NCI-H510A (cell line): ENCODE measurements around the gene ENSA.
"Not testable (repeated sequence)": the region's sequence is repeated elsewhere in the genome, so short reads cannot be mapped to it uniquely, and the experiment has no call there.

Source experiments
- DNase-seq: peaks from one replicate; lab custom pipeline; 2025; lab: John Stamatoyannopoulos, UW

ENSA gene

GRCh38 chr1:150580966-150581365 is 48.4 kb downstream of the ENSA start:
- DNase-seq, result not testable (repeated sequence)

GRCh38 chr1:150579945-150580642 is 49.3 kb downstream of the ENSA start:
- no peak for DNase-seq

GRCh38 chr1:150579110-150579944 is 50.1 kb downstream of the ENSA start, which contains the start of gene MCL1:
Gene MCL1, minus strand, starts transcription at chr1:150579610. Its CDS starts 80 bp downstream, at chr1:150579530.
- peak; percentile 92 for DNase-seq

GRCh38 chr1:150578272-150579109 is 50.9 kb downstream of the ENSA start:
- no peak for DNase-seq

GRCh38 chr1:150577557-150578271 is 51.7 kb downstream of the ENSA start:
- DNase-seq, result no peak

- DNase-seq, result no peak
Observed at GRCh38 chr1:150576794-150577556, 52.4 kb downstream of the ENSA start.

- no peak for DNase-seq
Observed at GRCh38 chr1:150576367-150576711, 53.1 kb downstream of the ENSA start.

- DNase-seq, result no peak
Observed at GRCh38 chr1:150575518-150576366, 53.7 kb downstream of the ENSA start.

GRCh38 chr1:150575072-150575489 is 54.3 kb downstream of the ENSA start:
- no peak for DNase-seq

GRCh38 chr1:150574260-150575071 is 54.9 kb downstream of the ENSA start:
- no peak for DNase-seq

GRCh38 chr1:150573648-150574071 is 55.8 kb downstream of the ENSA start:
- not testable (repeated sequence) for DNase-seq

GRCh38 chr1:150572918-150573647 is 56.3 kb downstream of the ENSA start:
- DNase-seq, result no peak
